SIG-M5 (cell line): ENCODE results near the gene ADAM17.
"Not testable (repeated sequence)": the region's sequence is repeated elsewhere in the genome, so short reads cannot be mapped to it uniquely, and the experiment has no call there.

ENCODE experiments used
- DNase-seq: peaks from one replicate; lab custom pipeline; 2025; lab: John Stamatoyannopoulos, UW

The ADAM17 gene

DNA sequence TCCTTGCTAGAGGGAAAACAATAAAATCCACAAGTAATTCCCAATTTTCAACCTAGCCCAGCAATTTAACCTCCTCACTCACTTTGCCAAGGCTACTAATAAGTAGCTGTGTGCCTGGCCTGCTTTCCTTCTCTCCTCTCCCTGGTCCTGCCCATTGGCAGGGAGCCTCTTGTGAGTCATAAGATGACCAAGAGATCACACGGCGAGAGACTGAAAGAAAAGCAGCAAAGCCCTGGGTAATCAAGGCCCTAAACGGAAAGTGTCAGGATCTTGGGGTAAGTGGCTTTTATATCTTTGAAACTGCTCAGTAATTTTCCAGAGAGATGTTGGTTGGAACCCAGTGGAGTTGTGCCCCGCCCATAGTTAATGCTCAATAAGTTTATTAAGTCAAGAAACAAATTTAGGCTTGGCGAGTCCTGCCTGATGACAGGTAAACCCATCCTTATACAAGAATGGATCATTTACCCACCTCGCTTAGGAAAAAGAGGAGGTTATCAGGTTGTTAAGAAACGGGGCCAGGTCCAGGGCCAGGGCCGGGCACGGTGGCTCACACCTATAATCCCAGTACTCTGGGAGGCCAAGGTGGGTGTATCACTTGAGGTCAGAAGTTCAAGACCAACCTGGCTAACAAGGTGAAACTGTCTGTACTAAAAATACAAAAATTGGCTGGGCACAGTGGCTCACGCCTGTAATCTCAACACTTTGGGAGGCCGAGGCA, 10.0 kb upstream of the ADAM17 start:
- no peak for DNase-seq

DNA sequence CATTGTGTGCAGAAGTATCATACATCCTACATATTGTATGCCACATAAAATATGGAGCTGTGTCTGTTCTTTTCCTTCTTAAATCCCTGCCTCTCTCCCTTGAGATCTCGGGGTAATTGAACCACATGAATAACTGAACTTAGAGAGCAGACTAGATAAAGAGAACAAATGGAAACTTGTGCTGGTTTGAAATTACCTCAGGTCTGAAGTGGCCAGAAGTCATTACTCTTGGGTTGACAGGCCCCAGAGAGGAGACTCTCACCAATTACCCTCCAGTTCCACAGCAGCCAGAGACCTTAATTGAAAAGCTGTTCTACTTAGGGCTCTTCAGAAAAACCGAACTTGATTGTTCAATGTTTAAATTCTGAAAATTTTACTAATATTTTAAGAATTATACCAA, 5.0 kb upstream of the ADAM17 start:
- no peak for DNase-seq

DNA sequence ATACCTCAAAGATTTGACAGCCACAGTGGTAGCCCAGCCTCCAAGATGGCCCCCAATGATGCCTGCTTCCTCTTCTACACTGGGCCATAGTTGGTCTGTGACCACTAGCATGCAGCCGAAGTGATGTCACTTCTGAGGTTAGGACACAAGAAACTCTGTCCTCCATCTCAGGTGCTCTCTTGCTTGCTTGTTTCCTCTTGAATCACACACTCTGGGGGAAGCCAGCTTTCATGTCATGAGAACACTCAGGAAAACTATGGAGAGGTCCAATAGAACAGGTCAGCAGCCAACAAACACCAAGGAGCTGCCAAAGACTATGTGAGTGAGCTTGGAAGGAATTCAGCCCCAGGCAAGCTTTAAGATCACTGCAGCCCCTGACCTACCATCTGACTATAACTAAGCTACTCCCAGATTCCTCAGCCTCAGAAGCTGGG, 3.3 kb upstream of the ADAM17 start:
- no peak for DNase-seq

DNA sequence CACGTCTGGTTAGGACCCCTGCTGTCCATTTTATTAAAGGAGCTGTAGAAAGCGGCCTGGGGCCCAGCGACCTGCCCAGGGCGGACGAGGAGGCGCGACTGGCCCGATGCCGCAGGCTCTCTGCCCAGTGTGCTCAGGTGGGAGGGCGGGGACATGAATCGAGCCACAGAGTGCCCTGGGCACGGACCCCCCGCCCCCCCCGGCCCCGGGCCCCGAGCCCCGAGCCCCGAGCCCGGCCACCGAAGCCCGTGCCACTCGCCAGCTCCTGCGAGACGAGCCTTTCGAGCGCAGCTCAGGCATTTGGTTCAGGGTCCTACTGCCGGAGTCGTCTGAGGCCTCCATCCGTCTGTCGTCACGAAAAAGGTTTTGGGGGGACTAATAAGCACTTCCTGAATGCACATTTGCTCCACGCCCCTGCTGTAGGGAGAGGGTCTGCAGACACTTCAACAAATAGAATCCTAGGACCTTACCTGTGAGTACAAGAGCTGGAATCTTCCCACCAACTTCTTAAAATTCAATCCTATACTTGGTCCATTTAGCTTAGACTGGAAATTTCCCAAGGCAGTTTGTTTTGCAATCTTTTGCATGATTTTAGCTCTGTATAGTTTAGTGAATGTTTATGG, 602 bp upstream of the ADAM17 start:
- no peak for DNase-seq

DNA sequence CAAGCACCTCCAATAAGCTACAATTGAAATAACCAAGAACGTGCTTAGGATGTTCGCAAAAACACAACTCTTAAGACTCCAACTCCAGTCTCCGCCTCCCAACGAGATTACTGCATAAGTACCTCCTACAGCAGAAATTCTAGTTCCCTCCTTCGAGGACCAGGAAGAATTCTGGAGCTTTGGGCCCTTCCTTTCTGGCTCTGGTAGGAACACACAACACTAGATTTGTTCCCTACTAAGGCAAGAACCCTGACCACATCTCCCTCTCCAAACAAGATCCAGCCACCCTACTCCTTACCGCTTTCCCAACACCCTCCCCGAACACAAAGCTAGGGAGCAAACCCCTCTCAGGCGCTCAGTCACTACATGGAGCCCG, 721 bp downstream of the ADAM17 start:
- DNase-seq: peak; percentile 13

DNA sequence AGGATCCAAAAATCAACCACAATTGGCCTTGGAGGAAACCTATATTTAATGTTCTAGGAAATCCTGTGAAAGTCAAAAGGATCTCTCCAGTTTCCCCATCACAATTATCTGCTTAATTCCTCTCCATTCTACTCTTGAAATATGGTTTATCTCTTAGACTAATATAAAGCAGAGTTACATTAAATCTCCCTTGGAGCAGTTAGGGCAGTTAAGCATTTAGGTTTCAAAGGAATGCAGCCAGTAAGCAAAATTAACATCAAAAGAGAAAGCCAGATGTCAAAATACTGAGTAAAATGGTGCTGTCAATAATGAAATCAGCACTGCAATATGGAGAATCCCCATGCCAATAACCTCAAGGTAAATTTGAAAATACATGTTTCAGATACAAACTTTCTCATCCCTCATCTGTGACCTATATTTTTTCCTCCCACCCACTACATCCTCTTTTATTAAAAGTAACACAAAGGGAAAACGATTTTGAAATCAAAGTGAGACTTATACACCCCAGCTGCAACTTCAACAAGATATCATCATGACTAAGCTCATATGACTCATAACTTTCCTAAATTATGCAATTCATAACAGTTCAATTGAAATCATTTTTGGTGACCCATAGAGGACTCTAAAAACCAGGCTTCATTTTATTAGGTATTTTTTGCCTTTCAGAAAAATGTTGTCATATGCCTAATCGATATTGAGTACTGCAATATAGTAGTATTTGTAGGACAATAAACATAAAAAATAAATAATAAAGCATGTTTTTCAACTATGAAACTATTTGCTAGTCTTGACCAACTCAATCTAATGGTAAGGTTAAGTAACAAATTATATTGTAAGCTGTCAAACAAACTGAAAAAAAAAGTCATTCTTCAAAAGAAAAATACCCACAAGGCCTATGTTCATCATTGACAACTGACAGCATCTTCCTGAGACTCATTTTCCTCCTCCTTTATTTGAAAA, 3.1 kb downstream of the ADAM17 start:
- DNase-seq: peak; percentile 77

DNA sequence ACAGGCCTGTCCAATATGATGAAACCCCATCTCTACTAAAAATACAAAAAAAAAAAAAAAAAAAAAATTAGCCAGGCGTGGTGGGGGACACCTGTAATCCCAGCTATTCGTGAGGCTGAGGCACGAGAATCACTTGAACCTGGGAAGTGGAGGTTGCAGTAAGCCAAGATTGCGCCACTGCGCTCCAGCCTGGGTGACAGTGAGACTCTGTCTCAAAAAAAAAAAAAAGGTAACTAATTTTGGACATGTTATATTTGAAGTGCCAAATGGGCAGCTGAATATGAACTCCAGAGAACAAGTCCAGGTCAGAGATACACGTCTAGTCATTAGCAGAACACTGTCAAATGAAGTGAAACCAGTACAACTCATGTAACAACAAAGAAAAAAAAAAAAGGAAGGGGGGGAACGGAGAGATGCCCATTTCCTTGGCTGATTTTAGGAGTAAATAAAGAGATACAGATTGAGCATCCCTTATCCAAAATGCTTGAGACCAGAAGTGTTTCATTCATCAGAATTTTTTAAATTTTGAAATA, 4.7 kb downstream of the ADAM17 start:
- DNase-seq: not testable (repeated sequence)

DNA sequence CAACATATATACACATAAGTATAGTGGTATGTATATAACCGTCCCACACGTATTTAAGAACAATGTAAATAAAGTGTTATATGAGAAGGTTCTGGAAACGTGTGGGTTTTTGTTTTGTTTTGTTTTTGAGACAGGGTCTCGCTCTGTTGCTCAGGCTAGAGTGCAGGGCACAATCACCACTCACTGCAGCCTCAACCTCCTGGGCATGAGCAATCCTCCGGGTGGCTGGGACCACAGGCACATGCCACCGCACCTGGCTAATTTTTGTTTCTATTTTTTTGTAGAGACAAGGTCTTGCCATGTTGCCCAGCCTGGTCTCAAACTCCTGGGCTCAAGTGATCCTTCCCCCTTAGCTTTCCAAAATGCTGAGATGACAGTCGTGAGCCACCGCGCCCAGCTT, 6.2 kb downstream of the ADAM17 start:
- DNase-seq: no peak

DNA sequence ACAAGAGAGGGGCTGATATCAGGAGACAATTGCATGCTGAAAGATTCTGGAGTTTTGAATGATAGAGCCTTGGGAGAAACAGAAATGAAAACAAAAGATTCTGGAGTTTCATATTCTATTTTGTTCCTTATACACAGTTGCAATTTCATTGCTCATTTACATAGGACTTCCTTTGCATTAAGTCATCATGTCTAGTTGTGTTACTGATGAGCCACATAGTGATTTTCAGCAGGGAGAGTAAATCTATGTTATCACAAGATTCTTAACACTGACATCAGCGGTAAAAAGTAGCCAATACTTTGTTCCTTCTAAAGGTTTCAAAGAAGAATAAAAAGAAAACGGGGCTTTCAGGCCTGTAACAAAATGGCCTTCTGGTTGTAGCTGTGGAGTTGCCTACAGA, 7.1 kb downstream of the ADAM17 start:
- no peak for DNase-seq

DNA sequence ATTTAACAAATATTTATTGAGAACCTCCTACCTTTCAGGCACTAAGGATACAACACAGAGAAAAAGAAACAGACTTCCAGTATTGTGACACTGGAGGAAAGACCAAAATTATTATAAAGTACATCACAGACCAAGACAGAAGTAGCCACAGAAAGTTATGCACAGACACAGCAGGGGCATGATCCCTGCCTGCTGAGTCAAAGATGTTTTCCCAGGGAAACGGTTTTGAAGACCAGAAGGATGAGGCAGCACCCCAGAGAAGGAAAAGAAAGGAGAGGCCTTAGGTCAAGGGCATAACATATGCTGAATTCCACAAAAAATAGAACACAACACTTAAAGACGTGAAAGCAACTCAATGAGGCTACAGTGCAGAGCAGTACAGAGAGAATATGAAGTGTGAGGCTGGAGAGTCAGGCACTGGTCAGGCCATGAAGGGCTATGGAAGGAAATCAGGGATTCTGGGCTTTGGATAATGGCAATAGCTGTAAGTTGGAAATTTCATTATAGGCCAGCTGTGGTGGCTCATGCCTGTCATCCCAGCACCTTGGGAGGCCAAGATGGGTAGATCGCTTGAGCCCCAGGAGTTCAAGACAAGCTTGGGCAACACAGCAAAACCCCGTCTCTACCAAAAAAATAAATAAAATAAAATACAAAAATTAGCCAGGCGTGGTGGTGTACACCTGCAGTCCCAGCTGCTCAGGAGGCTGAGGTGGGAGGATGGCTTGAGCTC, 8.2 kb downstream of the ADAM17 start:
- DNase-seq: no peak

DNA sequence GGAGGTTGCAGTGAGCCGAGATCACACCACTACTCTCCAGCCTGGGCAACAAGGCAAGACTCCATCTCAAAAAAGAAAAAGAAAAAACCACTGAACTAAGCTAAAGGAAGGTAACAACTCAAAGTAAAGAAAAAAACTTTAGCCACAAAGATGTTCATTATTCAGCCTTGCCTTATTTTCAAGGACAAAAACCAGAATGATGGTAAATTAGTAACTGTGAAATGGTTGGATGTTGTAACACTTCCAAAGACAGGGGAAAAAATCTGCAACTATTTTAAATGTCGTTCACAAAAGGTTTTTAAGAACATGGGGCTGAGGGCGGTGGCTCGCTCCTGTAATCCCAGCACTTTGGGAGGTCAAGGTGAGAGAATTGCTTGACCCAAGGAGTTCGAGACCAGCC, 10.1 kb downstream of the ADAM17 start:
- DNase-seq: no peak

DNA sequence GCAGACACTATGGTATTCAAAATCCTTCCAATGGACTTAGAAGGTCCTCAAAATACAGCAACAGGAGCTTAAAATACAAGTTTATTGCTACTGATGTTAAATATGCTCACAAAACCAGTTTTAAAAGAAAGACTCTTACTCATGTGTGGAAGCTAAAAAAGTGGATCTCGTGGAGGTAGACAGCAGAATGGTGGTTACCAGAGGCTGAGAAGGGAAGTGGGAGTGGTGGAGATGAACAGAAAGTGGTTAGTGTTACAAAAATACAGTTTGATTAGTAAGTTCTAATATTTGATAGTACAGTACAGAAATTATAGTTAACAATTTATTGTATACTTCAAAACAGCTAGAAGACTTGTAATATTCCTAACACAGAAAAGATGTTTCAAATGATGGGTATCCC, 12.1 kb downstream of the ADAM17 start:
- DNase-seq: no peak

DNA sequence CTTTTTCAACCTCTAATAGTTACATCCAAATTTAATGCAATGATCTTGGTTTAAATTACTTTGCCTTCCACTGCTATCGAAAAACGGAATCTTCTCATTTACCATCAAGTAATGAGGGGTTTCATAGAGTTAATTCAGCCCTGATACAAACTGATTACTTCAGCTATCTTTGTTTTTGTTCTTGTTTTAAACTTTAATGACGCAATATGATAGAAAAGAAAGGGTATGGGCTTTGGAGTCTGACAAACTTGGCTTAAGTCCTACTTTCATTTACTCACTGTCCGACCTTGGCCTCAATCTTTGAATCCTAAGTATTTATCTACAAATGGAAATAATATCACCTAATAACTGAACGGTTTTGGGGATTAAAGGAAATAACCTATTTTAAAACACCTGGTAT, 16.1 kb downstream of the ADAM17 start:
- DNase-seq: no peak

DNA sequence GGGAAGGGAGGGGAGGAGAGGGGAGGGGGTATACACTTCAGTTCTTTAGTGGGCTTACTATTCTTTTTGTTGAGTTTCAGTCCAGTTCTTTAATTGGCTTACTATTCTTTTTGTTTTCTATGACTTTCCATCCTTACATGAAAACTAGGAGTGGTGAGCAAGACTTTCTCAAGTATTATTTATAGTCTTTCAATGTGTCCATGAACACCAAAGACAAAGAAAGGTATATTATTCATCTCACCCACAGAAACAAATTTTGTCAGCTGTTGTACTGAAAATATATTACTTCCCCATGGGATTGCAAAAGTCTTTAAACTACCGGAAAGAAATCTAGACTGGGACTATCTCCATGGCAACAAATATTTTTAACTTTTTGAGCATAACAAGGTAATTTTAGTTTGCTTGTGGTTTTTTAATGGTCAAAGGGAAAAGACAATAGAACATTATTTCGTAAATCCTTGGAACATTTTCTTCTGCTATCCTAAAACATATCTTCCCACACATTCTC, 17.6 kb downstream of the ADAM17 start:
- DNase-seq: peak; percentile 88

DNA sequence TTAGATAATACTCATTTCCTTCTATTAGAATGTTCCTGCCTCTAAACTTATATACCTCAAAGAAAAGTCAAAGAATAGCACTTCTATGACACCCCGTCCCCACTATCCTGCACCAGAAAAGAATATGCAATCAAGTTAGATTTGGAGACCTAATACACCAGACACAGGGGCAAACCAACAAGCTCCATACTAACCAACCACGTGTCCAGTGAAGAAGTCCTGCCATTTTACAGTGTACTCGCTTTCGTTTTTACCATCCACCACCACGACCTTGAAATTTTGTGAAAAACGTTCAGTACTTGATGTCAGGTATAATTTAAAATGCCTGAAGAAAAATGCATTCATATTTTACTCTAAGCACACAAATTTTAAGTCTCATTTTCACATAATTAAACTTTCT, 19.1 kb downstream of the ADAM17 start:
- DNase-seq: no peak

DNA sequence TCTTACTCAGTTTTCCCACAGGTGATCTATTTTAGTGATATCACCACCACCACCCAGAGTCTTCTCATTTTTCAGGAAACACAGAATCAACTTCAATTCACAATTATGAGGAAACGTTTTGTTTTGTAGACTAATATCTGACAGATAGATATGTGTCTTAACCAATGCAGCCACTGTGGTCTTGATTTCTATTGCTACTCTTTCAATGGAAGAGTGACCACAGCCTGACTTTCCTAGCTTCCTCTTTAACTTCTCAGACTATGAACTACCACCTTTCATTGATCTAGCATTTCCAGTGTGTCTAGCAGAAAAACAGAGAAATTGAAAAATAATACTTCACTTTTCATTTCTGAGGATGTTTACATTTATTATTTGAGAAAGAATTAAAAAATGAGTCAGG, 20.5 kb downstream of the ADAM17 start:
- DNase-seq: no peak

DNA sequence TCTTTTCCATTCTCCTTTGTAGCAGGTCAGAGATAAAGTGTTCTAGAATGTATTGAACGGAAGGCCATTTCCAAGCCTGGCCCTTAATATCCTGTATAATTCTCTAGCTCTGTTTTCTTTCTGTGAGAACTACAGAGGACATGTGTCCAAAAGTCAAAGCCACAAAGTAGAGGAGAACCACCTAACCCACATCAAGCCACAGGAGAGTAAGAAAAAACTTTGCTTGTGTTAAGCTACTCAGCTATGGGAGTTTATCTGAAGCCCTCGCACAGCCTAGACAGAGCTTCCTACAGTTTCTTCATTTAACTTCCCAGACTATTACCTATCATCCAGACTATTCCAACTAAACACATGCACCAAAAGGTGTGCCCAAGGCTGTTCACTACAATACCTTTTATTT, 22.0 kb downstream of the ADAM17 start:
- no peak for DNase-seq

DNA sequence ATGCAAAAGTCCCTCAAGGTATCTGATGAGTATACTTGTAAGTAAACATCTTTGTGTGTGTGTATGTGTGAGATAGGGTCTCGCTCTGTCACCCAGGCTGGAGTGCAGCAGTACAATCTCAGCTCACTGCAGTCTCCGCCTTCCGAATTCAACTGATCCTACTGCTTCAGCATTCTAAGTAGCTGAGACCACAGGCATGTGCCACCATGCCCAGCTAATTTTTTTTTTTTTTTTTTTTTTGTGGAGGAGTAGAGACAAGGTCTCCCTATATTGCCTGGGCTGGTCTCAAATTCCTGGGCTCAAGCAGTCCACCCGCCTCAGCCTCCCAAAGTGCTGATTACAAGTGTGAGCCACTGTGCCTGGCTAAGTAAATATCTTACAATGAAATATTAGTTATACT, 23.2 kb downstream of the ADAM17 start:
- no peak for DNase-seq

DNA sequence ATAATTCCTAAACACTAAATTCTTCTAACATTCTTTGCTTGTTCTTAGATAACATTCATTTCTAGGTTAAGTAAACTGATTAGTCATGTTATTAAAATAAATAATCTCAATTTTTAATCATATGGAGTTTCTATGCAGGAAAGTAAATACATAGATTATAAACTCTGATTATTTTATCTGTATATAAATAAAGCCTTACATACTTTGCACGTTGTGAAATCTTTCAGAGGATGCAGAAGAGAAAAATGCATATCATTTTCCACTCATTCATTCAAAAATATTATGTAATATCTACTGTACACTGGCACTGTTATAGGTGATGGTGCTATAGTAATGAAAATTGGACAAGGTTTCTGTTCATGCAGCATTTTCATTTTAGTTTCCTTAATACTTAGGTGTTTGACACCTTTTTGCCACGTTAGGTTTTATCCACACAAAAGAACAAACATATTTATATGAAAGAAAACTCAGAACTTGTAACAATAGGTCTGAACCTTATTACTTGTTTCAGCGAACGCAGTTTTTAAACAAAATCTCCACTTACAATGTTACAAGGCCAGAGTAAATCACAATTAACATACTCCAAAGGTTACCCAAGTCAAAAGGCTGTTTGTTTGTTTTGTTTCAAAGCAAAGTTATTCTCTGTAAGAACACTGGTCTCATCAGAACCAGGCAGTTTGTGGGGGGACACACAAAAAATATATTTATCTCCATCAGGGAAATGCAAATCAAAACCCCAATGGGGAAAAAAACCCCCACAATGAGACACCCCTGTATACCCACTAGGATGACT, 27.4 kb downstream of the ADAM17 start:
- DNase-seq: no peak

DNA sequence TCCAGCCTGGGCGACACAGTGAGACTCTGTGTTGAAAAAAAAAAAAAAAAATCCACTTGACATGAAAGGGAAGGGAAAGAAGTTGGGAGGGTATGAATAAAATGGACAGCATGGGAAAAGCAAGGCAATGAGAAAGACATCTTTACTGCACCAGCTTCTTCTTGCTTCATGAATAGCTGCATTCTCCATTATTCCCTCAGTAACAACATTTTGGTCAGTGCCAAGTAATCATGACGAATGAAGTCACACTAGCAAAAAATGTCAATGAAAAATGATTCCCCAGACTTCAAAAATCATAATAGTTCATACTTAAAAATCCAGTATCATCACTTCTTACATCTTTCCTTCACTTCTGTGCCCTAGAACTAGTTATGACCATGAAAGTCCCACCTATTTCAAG, 30.4 kb downstream of the ADAM17 start:
- no peak for DNase-seq

DNA sequence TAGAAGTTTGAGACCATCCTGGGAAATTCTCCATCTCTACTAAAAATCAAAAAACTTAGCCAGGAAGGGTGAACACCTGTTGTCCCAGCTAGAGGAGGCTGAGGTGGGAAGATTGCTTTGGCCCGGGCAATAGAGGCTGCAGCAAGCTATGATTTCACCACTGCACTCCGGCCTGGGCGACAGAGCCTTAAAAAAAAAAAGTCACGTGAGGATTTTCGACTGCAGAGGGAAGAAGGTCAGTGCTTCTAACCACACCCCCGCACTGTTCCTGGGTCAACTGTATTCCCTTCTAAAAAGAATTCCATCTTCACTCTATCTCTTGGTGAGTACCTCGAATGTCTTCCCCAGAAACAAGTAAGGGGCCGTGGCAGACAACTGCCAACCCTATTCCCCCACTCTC, 31.3 kb downstream of the ADAM17 start:
- no peak for DNase-seq
